Caki2 (cell line): ENCODE measurements around the gene MYRIP. TPM values are rescaled to one million over a fixed set of nuclear protein-coding genes. Genes with fewer than 3 reads are reported as not detected.
"Not testable (repeated sequence)": the region's sequence is repeated elsewhere in the genome, so short reads cannot be mapped to it uniquely, and the experiment has no call there.

Source experiments
- DNase-seq: peaks from one replicate; pipeline ENCODE4 v3.0.0-alpha.2; 2015; ENCODE audit warnings: low read depth
- in situ Hi-C: cut with HindIII; loops from 2 replicates; pipeline ENCODE4 v1.10.0; 2016; ENCODE audit warnings: low sequenced_read_pairs, low pct_unique_long_range_greater_than_20kb, mixed read lengths
- total RNA-seq: library from RNA; depleted of rRNA; stranded (reverse); fragments of >200 nt; shearing (Covaris generic); gene quantifications from 2 replicates; pipeline ENCODE4 v1.2.3, GENCODE V29; 2014; ENCODE audit warnings: low replicate concordance; rRNA removed

MYRIP gene
- 0.07 and 1.5 TPM in 2 replicates for total RNA-seq

DNA sequence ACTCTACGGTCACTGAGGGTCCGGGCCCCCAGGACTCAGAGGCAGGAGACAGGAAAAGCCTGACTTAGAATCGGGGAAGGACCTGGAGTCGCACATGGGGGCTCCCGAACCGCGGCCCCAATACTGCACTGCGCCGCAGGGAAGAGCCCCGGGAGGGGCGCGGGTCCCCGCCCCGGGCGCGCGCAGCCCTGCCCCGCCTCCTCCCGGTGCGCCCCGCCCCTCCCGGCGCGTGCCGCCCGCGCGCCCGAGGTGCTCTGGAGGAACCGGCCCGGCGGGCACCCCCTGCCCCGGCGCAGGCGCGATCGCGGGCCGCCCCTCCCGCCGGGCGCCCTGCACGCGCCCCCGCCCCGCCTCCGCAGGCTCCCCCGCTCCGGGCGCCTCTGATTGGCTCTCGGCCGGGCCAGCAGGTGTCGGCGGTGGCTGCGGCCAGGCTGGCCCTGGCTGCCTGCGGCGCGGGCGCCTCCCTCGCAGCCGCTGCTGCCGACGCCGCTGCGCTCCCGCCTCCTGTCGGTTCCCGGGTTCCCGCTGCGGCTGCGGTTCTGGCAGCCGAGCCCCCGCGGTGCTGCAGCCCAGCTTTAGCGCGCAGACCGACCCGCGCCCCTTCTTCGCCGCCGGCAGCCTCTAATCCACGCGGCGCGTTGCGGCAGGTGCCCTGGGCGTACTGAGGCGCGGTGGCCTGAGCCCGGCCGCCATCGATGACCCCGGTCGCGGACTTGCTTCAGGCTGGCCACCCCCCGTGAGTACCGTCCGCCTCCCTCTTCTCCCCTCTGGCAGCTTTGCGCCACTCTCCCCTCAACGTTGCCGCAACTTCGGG lies at the start of gene MYRIP:
TSS of gene MYRIP (plus strand) at position 429 of the 814 bp plus-strand sequence. CDS start 91,208 bp downstream, outside the sequence.
- DNase-seq: peak; percentile 55
- in situ Hi-C loops: no loop called here

DNA sequence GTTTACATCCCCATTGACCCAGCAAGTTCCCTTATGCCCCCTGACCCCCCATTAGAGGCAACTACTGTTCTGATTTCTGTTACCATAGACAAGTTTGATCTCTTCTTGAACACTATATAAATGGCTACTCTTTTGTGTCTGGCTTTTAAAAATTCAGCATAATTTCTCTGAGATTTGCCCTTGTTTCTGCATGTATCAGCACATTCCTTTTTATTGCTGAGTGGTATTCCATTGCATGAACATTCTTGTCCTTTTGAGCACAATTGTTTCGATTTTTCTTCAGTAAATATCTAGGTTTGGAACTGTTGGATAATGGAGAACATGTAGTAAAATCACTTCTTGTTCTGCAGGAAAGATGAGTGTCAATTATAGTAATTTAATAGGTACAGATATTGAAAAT lies 49.1 kb upstream of the MYRIP start:
- DNase-seq: no peak
- in situ Hi-C loops: no loop called here

DNA sequence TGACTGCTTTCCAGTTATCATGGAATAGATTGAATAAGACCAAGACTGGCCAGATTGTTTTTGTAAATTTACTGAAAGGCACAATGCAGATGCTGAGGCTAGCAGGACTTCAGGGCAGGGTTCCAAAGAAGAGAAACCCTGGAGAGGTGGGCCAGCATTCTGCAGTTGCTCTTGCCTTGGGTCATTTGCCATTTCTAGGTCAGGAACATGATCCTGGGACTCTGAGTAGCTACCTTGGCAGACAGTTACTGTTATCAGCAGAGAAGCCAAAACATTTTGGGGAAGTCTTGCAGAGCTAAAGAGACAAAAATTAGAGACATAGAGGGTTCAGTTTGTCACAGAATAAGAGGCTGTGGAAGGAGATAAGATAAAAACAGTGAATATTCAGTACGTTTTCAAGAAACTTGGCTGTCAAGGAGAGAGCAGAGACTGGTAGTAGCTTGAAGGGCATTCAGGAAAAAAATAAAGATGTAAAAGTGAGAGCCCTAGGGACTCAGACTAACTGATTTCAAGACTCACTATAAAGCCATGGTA lies 46.8 kb upstream of the MYRIP start:
- in situ Hi-C loops: no loop called here
- DNase-seq: no peak

DNA sequence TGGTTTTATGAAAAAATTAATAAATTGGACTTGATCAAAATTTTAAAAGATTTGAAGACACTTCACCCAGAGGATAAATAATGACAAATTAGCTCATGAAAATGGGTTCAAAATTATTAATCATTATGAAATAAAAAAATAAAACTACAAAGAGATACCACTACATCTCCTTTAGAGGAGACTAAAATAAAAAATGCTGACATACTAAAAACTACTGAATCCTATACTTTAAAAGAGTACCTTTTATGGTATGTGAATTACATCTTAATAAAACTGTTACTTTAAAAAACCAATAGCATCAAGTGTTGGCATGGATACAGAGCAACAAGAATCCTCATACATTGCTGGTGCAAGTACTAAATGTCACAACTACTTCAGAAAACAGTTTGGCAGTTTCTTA lies 46.0 kb upstream of the MYRIP start:
- no peak for DNase-seq
- in situ Hi-C loops: no loop called here

GRCh38 chr3:39765575-39765974 lies 43.8 kb upstream of the MYRIP start:
- in situ Hi-C loops: no loop called here
- no peak for DNase-seq

DNA sequence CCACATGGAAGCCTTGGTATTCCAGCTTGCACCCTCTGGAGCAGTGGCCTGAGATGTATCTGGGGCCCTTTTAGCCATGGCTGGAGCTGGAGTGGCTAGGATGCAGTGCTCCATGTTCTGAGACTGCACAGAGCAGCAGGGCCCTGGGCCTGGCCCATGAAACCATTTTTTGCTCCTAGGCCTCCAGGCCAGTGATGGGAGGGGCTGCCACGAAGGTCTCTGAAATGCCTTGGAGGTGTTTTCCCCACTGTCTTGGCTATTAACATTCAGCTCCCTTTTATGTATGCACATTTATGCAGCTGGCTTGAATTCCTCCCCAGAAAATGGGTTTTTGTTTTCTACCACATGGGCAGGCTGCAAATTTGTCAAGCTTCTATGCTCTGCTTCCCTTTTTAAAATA lies 43.0 kb upstream of the MYRIP start:
- DNase-seq: no peak
- in situ Hi-C loops: no loop called here

GRCh38 chr3:39766909-39767308 lies 42.5 kb upstream of the MYRIP start:
- in situ Hi-C loops, DNase-seq: not testable (repeated sequence)

DNA sequence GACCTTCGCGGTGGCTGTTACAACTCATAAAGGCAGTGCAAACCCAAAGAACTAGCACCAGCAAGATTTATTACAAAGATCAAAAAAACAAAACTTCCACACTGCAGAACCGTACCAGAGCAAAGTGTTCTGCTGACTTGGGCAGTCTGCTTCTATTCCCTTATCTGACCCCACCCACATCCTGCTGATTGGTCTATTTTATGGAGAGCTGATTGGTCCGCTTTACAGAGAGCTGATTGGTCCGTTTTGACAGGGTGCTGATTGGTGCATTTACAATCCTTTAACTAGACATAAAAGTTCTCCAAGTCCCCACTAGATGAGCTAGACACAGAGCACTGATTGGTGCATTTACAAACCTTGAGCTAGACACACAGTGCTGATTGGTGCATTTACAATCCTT lies 31.2 kb upstream of the MYRIP start:
- DNase-seq, in situ Hi-C loops: not testable (repeated sequence)

DNA sequence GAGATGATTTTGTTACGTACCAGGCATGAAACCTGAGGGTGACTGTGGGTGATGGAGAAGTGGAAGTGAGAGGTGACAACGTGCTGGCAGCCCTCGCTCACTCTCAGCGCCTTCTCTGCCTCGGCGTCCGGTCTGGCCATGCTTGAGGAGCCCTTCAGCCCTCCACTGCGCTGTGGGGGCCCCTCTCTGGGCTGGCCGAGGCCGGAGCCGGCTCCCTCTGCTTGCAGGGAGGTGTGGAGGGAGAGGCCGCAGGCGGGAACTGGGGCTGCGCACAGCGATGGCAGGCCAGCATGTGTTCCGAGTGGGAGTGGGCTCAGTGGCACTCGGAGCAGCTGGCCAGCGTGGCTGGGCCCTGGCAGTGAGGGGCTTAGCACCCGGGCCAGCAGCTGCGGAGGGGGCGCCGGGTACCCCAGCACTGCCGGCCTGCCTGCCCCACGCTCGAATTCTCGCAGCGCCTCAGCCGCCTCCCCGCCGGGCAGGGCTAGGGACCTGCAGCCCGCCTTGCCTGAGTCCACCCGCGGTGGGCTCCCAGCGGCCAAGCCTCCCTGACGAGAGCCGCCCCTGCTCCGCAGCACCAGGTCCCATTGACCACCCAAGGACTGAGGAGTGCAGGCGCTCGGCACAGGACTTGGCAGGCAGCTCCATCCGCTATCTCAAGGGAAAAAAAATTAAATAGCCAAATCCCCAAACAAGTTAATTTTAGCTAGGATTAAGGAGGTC lies 29.7 kb upstream of the MYRIP start:
- in situ Hi-C loops: no loop called here
- no peak for DNase-seq

GRCh38 chr3:39780352-39780751 lies 29.1 kb upstream of the MYRIP start:
- in situ Hi-C loops: no loop called here
- DNase-seq: no peak

- in situ Hi-C loops: no loop called here
Measured at GRCh38 chr3:39781025-39781424, 28.4 kb upstream of the MYRIP start.

GRCh38 chr3:39781632-39782031 lies 27.8 kb upstream of the MYRIP start:
- in situ Hi-C loops: no loop called here
- no peak for DNase-seq

More at GRCh38 chr3:39781025-39781424, 28.4 kb upstream of the MYRIP start:
- DNase-seq: no peak

- in situ Hi-C loops: no loop called here
Measured at GRCh38 chr3:39783680-39784079, 25.7 kb upstream of the MYRIP start.

DNA sequence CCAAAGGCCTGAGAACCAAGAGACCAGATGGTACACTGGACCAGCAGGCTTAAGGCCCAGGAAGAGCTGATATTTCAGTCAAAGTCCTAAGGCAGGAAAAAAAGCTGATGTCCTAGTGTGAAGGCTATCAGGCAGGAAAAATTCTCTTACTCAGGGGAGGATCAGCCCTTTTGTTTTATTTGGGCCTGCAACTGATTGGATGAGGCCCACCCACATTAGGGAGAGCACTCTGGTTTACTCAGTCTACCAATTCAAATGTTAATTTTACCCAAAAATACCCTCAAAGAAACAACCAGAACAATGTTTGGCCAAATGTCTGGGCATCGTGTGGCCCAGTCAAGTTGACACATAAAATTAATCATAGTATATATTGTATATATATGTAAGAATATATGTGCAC lies 24.5 kb upstream of the MYRIP start:
- in situ Hi-C loops: no loop called here
- DNase-seq: no peak

More at GRCh38 chr3:39783680-39784079, 25.7 kb upstream of the MYRIP start:
- no peak for DNase-seq

- DNase-seq: no peak
- in situ Hi-C loops: no loop called here
Measured at GRCh38 chr3:39788128-39788883, 21.1 kb upstream of the MYRIP start.

GRCh38 chr3:39791603-39792002 lies 17.8 kb upstream of the MYRIP start:
- DNase-seq: no peak
- in situ Hi-C loops: no loop called here

DNA sequence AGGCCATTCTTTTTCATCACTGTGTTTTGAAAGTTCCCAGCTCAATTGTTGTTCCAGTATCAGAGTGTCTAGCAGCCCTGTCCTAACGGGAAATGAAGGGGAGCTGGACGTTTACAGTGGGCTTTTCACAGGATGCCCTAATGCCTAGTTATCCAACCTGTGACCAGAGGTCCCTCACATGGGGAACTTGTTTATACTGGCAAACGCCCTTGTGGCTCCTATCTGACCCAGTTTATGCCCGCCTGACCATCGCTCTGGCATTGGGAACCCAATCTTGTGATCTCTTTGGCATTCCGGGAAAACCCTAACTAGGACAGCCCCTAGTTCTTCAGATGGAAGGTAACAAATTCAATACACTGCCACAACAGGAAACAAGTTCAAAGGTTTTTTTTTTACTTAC lies 14.5 kb upstream of the MYRIP start:
- in situ Hi-C loops: no loop called here
- DNase-seq: no peak

- DNase-seq: no peak
- in situ Hi-C loops: no loop called here
Measured at GRCh38 chr3:39801216-39801615, 8.2 kb upstream of the MYRIP start.
